Measurements from ENCODE around the gene VENTX.

The VENTX gene

DNA sequence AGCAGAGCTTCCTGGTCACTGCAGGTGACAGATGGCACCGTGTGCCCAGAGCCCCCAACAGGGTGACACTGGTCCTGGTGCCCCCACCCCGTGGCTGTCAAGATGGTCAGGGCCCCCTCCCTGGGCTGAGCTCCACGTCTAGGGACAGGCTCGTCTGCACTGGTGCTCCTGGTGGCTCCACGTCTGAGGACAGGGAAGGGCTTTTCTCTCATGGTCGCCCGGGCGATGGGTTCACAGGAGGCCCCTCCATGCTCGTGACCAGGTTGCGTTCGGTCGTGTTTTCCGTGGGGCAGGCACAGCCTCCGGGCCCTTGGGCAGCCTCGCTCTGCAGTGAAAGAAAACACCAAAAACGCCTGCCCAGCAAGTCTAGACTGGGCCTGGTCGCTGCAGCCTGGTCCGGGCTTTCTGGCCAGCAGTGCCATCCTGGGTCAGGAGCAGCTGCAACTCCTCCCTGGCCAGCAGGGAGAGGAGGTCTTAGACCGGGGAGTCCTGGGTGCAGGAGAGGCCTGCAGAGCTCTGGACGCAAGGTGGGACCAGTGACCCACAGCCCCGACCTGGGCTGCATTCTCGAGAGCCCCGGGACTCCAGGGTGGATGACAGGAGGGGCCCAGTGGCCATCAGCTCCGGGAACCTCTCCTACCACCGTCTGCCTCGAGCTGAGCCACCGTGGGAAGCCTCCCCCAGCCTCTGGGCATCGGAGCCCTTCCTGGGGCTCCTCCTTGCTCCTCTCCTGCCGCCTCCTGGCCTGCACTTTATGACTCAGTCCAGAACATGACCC, 35.5 kb upstream of the VENTX start:
- no peak for DNase-seq (ENCODE audit: low spot score)

DNA sequence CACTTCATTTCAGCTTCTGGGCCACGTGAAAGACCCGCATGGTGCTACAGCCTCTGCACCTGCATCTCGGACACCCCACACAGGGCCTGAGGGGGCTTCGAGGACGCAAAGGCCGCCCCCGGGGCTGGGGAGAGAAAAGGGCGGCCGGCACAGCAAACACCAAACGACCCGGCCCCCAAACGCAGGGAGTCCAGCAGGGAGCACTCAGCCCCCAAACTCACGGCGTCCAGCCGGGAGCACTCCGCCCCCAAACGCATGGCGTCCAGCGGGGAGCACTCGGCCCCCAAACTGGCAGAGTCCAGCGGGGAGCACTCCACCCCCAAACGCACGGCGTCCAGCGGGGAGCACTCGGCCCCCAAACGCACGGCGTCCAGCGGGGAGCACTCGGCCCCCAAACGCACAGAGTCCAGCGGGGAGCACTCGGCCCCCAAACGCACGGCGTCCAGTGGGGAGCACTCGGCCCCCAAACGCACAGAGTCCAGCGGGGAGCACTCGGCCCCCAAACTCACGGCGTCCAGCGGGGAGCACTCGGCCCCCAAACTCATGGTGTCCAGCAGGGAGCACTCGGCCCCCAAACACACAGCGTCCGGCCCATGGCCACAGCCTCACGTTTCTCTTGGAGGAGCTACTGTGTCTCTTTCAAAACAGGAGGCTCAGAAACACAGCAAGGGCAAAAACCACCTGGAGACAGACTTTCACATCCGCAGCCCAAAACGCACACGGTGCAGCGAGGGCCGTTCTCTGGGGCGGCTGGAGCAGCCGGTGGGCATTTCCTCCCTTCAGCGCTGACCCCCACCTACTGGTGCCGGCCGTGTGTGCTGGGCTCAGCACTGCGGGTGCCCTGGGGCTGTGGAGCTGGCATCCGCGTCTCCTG, 34.6 kb upstream of the VENTX start:
- DNase-seq (ENCODE audit: low spot score), result no peak

DNA sequence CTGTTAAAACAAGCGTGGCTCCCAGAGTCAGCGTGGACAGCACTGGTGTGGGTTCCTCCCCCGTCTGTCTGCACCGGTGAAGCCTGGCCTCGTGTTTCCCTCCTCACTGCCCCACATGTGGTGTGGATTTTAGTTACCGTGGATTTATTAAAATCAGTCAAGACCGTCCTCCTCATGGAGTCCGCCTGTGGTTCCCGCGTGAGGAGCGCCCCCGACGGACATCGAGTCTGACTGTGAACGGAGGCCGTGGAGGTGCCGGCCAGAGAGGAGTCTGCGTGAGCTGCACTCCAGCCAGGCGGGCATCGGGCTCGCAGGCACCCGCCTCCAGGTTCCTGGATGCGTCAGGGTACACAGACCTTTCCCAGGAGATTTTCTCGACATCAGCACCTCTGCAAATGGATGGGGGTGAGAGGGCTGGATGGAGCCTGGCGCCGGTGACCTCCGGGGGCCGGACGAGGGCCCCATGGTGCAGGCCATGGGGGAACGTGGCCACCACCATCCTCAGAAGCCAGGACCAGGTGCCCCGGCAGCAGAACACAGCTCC, 33.9 kb upstream of the VENTX start:
- DNase-seq (ENCODE audit: low spot score), result no peak

DNA sequence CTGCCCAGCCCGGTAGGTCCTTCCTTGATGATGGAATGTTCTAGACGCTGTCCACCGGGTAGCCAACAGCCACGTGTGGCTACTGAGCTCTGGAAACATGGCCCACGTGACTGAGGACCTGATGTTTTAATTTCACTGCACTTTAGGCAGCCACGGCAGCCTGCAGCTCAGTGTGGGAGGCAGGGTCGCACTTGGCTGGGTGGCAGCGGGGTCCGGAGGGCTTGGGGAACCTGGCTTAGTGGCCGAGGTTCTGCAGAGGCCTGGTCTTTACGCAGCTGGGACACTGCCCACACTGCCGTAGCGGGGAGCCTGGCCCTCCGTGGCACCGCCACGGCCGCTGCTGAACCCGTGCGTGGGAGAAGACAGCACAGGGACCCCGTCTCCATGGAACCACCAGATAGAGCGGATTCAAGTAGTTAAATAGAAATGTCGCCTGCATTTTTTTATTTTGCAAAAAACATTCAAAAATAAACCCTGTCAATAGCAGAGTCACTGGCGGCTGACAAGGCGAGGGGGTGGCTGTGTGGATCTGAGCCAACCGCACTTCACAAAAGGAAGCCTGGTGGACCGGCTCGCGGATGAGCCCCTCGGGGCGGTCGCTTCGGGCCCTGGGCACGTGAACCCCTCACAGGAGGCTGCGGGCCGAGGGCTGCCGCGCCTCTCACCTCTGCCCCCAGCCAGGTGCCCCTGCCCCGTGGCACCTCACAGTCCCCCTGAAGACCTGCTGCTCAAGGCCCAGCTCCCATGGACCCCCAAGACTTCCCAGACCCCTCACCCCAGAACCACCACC, 33.2 kb upstream of the VENTX start:
- DNase-seq (ENCODE audit: low spot score), result no peak

DNA sequence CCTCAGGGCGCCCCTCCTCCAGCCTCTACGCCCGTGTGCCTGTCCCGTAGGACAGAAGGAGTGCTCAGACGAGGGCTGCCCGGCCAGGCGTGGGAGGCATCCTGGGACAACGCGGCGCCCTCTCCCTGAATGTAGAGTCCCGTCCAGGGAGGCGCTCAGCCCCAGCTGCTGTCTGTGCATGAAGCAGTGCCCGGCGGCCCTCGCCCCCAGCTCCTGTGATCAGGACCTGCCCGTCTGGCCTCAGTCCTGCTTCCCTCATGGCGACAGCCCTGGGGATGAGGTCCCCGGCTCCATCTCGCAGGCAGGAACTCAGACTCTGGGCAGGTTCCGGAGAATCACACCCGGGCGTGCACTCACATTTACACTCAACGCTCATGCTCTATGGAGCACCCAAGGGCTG, 32.5 kb upstream of the VENTX start:
- no peak for DNase-seq (ENCODE audit: low spot score)

DNA sequence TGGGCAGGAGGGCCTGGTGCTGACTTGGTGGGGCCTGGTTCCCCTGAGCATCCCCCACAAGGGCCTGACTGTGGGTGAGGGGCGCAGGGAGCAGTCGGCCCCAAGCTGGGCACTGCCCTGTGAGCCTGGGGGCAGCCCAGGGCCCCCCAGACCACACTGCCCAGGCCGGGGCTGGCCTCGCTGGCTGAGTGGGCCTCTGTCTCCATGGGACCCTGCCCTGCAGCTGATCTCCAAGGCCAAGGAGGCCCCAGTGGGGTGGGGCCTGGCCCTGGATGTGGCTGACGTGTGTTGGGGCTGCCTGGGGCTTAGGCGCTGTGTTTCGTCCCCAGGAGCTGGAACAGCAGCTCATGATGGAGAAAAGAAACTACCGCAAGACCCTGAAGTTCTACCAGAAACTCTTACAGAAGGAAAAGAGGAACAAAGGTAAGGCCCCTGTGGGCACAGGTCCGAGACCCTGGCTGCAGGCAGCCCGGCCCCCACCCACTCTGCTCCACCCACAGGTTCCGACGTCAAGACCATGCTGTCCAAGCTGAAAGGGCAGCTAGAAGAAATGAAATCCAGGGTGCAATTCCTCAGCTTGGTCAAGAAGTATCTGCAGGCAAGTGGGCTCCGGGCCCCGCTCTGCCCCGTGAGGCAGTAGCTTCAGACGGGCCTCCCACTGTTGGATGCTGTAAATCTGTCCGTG, 31.2 kb upstream of the VENTX start:
- DNase-seq (ENCODE audit: low spot score), result no peak

DNA sequence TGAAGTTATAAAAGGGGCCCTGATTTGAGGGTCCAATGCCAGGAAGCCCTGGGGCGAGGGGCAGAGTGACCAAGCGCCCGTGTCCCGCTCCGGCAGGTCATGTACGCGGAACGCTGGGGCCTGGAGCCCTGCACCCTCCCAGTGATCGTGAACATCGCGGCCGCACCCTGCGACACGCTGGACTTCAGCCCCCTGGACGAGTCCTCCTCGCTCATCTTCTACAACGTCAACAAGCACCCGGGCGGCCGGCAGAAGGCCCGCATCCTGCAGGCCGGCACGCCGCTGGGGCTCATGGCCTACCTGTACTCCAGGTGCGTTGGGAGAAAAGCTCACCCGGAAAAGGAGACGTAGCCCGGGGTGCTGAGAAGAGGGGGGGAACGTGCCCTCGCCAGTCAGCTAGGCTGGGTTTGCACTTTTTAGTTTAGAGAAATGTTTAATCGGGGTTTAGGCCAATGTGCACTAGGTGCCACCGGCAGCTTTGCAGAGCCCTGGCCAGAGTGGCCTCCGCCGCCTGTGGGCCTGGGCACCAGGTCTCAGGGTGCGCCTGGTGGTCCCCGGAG, 30.5 kb upstream of the VENTX start:
- no peak for DNase-seq (ENCODE audit: low spot score)

DNA sequence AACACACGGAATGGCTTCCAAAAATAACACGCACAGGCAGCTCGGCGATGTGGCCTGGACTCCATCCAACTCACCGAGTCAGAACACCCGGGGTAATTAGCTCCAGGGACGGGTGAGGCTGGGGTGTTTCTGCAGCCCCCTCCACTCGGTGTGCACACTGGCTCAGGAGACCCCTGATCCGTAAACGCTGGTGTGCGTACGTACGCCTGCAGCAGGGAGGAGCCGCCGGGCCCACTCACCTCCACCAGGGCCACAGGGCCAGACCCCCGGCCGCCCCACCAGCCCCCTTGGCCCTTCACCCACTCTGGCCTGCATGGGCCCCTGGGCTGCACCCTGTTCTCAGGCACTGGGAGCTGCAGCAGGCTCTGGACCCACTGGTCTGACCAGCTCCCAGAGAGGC, 30.0 kb upstream of the VENTX start:
- no peak for DNase-seq (ENCODE audit: low spot score)

DNA sequence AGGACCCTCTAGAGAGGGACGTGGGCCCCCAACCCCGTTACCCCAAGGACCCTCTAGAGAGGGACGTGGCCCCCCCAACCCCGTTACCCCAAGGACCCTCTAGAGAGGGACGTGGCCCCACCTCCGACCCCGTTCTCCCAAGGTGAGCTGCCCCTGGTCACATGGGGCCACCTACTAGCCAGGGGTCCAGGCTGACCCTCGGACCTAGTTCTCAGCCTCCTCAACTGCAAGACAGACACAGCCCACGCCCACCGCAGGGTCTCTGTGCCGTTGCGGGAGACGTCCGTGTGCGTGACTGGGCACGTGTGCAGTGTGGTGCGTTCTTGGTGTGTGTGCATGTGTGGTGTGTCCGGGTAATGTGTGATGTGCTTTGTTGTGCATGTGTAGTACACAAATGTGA, 29.2 kb upstream of the VENTX start:
- no peak for DNase-seq (ENCODE audit: low spot score)

DNA sequence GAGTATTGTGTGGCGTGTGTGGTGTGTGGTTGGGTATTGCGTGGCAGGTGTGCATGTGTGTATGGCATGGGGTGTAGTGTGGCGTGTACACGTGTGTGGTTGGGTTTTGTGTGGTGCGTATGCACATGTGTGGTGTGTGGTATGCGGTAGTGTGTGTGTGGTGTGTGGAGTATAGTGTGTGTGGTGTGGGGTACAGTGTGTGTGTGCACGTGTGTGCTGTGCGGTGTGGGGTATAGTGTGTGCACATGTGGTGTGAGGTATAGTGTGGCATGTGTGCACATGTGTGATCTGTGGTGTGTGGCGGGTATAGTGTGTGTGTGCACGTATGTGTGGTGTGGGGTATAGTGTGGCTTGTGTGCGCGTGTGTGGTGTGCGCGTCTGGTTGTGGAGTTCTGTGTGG, 28.5 kb upstream of the VENTX start:
- no peak for DNase-seq (ENCODE audit: low spot score)

DNA sequence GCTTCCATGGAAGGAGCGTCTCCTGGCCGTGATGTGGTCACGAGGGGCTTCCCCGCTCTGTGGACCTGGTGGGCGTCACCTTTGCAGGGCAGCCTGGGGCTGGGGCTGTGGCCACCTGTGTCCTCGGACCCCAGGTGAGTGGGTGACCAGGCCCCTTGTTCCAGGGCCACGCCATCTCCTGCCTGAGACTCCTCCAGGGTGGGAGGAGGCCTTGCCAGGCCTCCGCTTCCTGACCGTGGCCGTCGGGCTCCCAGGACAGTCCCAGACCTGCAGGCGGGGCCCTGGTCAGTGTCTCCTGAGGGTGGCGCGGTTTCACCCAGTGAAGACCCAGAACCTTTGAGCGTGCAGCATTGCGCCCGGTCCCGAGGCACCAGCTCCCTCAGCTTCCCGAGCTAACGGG, 28.0 kb upstream of the VENTX start:
- DNase-seq (ENCODE audit: low spot score), result no peak

DNA sequence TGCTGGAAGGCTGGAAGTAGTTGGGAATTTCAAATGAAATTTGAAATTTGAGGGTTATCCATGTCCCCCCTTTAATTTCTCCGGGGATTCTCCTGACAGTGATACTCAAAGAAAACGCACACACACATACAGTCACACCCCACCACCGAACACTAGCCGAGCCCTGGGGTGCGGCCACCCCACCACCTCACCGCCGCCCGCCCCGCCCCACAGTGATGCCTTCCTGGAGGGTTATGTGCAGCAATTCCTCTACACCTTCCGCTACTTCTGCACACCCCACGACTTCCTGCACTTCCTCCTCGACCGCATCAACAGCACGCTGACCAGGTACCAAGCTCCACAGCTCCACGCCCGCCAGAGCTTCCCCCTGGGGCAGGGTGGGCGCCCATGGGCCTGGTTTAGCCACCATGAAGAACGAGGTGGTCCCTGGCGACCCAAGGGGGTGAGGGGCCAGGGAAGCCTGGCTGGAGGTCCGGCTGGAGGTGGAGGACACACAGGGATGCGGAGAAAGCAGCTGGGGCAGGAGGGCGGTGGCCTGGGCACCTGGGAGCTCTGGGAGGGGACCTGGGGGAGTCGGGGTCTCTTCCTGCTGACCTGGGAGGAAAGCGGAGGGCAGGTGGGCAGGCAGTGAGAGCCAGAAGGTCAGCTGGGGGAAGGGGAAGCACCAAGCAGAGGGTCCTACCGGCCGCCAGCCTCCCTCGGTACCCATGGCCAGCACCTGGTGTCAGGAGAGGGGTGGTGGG, 27.1 kb upstream of the VENTX start:
- DNase-seq (ENCODE audit: low spot score), result no peak

DNA sequence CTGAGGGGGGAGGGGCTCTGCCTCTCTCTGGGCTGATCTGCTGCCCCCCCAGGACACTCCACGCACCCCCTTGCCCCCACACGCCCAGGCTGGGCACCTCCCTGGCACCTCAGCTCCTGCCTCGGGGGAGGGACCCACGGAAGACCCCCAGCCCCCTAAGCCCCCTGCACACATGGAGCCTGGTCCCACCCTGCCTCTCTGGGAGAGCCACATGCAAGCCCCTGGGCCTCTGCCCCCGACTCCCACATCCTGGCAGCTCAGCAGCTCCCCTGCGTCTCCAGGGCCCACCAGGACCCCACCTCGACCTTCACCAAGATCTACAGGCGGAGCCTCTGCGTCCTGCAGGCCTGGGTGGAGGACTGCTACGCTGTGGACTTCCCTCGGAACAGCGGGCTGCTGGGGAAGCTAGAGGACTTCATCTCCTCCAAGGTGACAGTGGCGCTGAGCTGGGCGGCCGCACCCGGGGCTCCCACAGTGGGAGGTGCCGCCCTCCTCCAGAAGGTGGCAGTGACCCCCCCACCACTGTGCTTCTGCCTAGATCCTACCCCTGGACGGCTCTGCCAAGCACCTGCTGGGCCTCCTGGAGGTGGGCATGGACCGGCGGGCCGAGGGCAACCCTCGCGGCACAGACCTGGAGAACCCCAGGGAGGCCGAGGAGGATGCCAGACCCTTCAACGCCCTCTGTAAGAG, 26.4 kb upstream of the VENTX start:
- no peak for DNase-seq (ENCODE audit: low spot score)

DNA sequence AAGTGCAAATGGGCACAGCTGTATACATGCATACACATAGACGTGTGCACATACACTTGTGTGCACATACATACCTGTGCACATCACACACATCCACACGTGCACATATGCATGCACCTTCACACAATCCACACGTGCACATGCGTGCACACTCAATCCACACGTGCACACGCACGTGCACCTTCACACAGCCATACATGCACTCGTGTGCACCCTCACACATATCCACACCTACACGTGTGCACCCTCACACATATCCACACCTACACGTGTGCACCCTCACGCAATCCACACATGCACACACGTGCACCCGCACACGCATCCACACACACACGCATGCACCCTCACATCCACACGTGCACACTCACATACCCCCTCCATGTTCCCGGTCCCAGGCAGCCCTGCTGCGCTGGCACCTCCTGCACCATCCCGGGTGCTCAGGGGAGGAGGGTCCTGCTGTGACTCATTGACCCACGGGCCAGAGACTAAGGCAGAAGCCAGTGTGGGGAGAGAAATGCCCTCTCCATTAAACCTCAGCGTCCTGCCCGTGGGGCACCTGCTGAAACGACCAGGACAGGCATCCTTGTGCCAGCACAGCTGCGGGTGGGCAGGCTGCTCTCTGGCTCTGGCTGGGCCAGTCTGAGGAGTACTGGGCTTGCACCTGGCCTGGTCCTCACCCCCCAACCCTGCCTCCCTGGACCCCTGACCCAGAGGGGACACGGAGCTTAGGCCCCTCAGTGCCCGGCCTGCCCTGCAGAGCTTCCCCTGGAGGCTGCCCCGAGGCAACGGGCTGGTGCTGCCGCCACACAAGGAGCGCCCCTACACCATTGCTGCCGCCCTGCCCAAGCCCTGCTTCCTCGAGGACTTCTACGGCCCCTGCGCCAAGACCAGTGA, 25.4 kb upstream of the VENTX start:
- no peak for DNase-seq (ENCODE audit: low spot score)

DNA sequence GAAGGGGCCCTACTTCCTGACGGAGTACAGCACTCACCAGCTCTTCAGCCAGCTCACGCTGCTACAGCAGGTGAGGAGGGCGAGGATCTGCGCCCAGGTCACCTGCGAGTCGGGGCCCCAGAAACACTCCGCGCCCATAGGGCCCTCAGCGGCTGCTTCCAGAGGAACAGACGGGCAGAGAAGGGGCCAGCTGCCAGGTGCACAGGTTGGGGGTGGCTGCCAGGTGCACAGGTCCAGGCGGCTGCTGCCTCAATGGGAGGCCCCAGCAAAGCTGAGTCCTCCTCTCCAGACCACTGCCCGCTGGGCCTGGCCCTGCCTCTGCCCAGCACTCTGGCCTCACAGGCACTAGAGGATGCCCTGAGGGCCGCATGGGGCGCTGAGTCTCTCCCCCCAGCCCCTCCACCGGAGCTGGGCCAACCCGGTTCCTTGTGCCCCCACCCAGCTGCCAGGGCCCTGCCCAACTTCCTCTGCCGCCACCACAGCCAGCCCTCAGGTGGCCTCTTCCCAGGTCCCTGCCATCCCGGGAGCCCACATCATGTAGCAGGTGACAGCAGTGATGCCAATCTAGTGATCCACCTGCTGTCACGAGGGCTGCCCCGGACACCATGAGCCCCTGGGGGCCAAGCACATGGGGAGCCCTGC, 24.7 kb upstream of the VENTX start:
- no peak for DNase-seq (ENCODE audit: low spot score)

DNA sequence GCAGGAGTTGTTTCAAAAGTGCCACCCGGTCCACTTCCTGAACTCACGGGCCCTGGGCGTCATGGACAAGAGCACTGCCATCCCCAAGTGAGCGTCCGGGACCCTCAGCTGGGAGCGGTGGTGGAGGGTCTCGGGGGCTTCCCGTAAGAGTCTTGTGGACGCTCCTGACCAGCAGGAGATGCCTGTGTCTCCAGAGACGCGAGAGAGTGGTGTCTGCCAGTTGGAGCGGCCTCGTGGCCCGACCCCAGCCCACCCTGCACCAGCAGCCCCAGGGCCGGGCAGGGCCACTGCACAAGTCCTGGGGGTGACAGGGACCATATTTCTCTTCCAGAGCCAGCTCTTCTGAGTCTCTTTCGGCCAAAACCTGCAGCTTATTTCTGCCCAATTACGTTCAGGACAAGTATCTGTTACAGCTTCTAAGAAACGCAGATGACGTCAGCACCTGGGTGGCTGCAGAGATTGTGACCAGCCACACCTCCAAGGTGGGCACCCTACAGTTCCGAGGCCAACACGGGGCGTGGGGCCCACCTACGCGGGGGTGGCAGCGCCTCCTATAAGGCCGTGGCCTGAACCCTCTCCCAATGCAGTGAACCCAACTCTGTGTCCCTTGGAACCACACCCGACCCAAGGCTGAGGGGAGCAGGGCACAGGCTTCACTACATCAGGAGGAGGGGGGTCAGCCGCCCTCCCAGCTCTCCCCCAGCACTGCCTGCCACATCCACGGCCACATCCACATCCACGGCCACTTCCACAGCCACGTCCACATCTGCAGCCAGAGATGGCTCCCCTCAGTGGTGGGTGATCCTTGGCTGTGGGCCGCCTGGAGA, 23.8 kb upstream of the VENTX start:
- DNase-seq (ENCODE audit: low spot score), result no peak
